KOPT-K1 (cell line): ENCODE results near the gene EPHA2.
"Not testable (repeated sequence)": the region's sequence is repeated elsewhere in the genome, so short reads cannot be mapped to it uniquely, and the experiment has no call there.

Source experiments
- H3K27ac ChIP-seq: fragments of 200-600 bp; sonication (generic); 2 replicates; pipeline ENCODE4 v1.5.1; 2016; ENCODE audit warnings: antibody characterized with exemption, mild to moderate bottlenecking, low read depth, low read length; ENCODE audit not compliant: poor library complexity, severe bottlenecking
- H3K36me3 ChIP-seq: fragments of 200-600 bp; sonication (generic); 2 replicates; pipeline ENCODE4 v1.5.1; 2017; ENCODE audit warnings: antibody characterized with exemption, mild to moderate bottlenecking, low read length, moderate library complexity; ENCODE audit not compliant: insufficient read depth
- H3K9me3 ChIP-seq: fragments of 200-600 bp; sonication (generic); 2 replicates; pipeline ENCODE4 v1.5.1; 2017; ENCODE audit warnings: antibody characterized with exemption, low read length, mild to moderate bottlenecking; ENCODE audit not compliant: insufficient read depth, poor library complexity, severe bottlenecking

Gene EPHA2

DNA sequence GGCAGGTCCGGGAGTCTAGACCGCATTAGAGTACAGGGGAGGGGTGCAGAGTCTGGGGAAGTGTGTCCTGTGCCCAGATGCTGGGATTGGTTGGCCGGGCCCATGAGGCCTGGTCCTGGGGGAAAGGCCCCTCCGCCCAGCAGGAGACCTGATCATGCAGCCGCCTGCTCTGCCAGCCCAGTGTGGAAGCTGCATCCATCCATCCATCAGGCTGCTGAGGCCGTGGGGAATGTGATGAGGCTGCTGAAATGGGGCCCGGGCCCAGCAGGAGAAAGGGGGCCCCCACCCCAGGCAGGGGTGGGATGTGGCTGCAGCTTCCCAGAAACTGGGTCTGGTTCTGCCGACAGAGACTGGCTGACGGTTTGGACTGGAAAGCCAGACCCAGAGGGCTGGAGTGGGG lies 37.2 kb downstream of the EPHA2 start:
- no peaks in the 10 kb centered on the region for H3K36me3 ChIP-seq
- H3K9me3 ChIP-seq, result no peaks in the 10 kb centered on the region
- no peak overlapping the region for H3K27ac ChIP-seq

DNA sequence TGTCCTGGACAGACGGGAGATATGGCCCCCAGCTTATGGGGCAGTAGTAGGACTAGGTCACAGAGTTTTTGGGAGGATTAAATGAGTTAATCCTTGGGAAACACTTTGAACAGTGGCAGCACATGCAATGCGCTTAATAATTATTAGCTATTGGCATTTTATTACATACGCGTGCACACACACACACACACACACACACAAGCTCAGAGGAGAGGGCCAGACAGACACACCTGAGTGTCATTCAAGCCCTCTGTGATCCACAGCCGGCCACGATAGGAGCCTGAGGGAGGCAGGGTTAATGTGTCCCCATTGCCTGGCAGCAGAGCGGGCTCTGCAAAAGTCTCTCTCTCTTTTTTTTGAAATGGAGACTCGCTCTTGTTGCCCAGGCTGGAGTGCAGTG lies 37.9 kb downstream of the EPHA2 start:
- no peaks in the 10 kb centered on the region for H3K36me3 ChIP-seq
- no peaks in the 10 kb centered on the region for H3K9me3 ChIP-seq
- no peak overlapping the region for H3K27ac ChIP-seq

DNA sequence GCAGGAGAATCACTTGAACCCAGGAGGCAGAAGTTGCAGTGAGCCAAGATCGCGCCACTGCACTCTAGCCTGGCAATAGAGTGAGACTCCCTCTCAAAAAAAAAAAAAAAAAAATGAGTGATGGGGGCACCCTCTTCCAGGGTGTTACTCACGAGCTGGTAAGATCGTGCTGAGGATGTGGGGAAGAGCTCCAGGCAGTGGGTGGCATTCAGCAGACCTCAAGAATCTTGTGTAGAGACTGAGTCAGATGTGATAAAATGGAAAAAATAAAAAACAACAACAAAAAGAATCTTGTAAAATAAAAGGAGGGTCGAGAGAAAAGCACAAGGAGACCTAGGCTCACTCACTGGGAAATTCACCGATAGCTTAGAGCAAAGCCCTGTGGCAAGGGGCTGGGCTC lies 38.5 kb downstream of the EPHA2 start:
- H3K27ac ChIP-seq, result no peak overlapping the region
- no peaks in the 10 kb centered on the region for H3K9me3 ChIP-seq

DNA sequence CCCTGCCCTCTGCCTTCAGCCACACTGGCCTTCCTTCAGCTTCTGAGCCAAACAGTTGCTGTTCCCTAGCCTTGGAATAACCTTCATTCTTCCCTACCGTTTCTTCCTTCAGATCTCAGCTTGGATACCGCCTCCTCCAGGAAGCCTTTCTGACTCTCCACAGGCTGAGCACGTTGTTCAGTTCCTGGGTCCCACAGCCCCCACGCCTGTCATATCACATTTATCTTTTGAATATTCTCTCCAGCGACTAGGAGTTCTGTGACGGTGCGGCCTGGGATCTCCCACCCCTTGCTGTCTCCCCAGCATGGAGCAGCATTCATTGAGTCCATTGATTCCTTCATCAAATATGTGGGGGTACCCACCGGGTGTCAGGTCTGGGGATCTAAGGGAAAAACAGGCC lies 39.2 kb downstream of the EPHA2 start:
- Histone ChIP-seq H3K9me3 (no peaks in the 10 kb centered on the region), H3K36me3 (no peaks in the 10 kb centered on the region), H3K27ac (no peak overlapping the region)

More for the DNA sequence above, 38.5 kb downstream of the EPHA2 start:
- no peaks in the 10 kb centered on the region for H3K36me3 ChIP-seq

DNA sequence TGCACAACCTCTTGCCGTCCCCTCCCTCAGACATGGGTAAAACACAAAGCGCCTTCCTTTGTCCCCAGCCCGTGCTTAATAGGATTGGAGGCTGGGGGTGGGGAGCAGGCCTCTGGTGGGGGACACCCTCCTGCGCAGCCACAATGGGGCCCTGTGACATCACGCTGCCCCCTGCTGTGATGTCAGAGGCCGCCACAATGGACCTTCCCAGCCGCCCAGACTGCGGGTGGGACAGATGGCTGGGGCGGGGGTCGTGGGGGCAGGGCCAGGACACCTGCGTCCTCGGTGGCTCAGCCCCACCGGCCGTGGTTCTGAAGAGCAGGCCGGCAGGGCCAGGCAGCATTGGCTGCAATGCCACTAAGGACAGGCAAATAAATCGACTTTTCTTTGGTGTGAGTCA lies 39.9 kb downstream of the EPHA2 start:
- no peaks in the 10 kb centered on the region for H3K36me3 ChIP-seq
- no peak overlapping the region for H3K27ac ChIP-seq
- H3K9me3 ChIP-seq, result no peaks in the 10 kb centered on the region

DNA sequence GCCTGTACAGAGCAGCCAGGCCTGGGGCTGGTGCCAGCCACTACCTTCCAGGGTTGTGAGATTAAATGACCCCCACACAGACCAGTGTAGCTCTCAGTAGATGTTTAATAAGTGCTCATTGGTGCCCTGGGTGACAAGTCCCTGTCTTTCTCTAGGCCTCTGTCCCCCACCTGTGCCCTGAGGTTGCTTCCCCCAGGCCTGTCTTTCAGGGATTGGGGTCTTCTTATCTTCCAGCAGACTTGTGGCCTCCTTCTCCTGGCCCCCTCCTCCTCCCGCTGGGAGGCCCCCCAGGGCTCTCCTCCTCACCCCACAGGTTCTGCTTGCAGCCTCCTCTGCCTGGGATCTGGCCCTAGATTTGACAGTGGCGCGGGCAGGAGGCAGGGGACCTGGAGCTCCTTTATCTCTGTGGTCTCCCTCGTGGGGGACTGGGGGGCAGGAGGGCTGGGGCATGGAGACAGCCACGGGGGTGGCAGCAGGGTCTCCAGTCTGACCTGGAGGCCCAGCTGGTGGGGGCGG lies 40.3 kb downstream of the EPHA2 start:
- Histone ChIP-seq H3K27ac (no peak overlapping the region), H3K9me3 (no peaks in the 10 kb centered on the region), H3K36me3 (no peaks in the 10 kb centered on the region)

DNA sequence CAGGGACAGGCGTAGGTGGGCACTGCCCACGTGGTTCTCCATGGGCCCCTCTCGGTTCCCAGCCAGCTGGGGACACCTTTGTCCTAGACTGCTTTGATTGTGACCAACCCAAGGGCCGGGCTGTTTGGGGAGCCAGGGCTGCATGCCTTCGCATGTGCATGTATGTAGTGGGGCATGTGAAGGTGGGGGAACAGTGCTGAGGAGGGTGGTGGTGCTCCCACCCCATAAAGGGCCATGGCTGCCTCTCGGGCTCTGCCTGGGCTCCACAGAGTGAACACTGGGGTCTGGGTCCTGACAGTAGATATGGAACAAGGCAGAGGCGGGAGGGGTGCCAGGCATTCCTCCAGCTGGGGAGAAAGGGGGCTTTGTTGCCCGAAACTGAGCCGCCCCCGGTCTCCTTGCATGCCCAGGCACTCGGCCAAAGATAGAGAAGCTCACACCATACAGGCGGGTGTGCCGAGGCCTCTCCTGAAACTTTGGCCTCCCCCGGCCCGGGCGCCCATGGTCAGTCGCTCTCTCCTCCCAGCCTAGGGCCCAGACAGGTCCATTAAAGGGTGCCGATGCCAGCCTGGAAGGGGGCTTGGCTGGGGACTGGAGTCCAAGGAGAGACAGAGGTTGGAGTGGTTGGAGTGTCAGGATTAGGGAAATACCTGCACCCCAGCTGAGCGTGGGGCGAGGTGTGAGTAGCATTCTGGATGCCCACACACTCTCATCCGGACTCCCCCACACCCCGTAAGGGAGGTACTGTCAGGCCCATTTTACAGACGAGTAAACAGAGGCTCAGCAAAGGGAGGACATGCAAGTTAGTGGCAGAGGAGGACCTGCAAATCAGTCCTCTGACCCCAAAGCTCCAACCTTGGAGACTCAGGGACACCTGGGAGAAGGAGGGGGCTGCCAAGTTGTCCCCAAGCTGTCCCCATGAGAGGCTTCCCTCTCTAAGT lies 41.1 kb downstream of the EPHA2 start:
- H3K9me3 ChIP-seq, result peaks cover 4% of the 10 kb centered on the region
- H3K27ac ChIP-seq, result no peak overlapping the region
- H3K36me3 ChIP-seq, result no peaks in the 10 kb centered on the region

DNA sequence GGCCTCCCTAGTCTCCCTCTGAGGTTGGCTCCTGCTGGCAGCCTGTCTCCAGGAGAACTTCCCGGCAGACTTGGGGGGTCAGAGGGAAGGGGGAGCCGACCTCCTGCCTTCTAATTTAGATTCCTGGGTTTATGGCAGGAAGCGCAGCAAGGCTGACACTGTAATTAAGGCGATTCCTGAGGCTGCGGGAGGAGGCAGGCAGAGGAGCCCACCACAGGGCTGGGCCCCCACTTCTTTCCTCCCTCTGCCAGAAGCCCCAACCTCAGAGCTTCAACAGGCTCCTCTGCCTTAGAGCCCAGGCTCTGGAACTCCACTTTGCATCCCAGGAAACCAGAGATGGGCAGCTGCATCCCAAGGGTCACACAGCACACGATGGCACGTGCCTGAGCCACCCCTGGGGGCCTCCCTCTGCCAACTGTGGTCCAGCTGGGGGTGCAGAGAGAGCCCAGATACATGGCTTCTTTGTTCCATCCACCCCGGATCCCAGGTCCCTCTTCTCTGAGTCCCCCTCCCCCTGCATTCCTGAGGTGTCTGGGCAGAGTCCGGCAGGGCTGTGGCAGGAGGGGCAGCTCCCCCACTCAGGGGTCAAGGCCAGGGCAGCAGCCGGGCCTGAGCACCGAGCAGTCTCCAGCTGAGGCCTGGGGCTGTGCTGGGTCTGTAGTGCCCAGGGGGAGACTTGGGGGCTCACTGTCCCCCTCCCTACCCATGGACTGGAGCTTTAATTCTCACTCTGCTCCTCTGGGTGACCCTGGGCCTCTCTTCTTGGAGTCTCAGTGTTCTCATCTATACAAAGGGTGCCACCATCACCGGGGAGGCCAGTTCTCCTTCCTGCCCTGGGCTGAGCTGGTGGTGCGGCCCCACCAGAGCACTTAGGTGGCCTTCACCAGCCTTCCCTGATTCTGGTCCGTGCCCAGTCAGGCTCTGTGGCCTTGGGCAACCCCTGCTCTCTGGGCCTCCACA lies 43.0 kb downstream of the EPHA2 start:
- Histone ChIP-seq H3K27ac (no peak overlapping the region), H3K9me3 (peaks cover 21% of the 10 kb centered on the region), H3K36me3 (no peaks in the 10 kb centered on the region)

DNA sequence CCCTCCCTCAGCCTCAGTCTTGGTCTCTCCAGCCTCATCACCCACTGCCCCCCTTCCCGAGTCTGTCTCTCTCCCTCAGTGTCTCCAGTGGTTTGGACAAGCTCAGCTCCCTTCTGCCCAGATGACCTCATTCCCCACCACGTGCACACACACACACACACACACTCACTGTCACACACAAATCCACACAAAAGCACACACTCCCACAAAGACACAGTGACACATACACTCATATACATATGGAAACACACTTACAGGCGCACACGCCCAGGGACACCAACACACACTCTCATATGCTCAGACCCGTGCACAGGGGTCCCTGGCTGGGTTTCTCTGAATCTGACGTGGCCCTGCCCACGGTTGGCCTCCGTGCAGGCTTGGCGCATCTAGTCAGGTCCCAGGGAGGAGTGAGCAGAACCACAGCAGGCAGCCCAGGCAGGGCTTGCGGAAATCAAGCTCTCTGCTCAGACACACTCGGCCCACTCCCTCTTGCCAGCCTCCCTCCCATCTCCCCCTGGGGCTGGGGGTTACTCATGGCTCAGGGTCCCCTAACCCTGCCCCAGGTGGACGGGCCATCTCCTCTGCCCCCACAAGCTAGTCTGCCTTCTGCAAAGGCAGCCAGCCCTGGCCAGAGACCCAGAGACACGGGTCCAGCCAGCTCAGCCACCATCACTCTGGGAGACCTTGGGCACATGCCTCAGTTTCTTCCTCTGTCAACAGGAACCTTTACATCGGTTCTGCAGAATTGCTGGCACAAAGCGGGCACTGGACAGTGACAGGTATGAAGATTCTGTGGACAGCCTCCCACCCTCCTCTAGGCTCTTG lies 43.9 kb downstream of the EPHA2 start:
- Histone ChIP-seq H3K36me3 (no peaks in the 10 kb centered on the region), H3K9me3 (peaks cover 29% of the 10 kb centered on the region), H3K27ac (no peak overlapping the region)

DNA sequence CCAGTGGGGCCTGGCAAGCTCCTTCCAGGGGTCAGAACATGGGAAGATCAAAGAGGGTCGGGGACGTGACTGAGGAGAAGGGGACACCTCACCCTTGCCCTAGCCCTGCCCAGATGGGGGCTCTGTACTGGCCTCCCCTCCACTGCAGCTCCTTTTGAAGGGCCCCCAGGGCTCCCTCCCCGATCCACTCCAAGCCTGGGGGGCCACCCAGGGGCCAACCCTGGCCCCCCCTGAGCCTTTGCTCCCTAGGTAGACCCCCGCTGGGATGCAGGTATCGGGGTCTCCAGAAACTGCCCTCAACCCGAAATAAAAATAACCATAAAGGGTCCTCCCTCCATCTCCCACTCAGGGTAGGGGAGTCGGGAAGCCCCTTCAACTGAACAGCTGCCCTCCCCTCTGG lies 45.0 kb downstream of the EPHA2 start:
- Histone ChIP-seq H3K9me3 (peaks cover 31% of the 10 kb centered on the region), H3K27ac (no peak overlapping the region), H3K36me3 (no peaks in the 10 kb centered on the region)

DNA sequence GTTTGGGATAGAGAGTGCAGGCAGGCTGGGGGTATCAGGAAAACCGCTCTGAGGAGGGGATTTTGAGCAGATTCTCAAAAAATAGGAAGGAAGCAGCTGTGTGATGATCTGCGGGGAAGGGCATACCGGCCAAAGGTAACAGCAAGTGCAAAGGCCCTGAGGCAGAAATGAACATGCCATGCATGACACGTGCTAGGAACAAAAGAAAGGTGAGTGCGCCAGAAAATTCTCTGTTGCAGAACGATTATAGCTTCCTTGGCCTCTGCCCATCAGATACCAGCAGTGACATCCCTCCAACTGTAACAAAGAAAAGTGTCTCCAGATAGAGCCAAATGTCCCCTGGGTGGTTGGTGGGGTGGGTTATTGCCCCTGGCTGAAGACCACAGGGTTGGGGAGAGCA lies 45.4 kb downstream of the EPHA2 start:
- no peak overlapping the region for H3K27ac ChIP-seq

DNA sequence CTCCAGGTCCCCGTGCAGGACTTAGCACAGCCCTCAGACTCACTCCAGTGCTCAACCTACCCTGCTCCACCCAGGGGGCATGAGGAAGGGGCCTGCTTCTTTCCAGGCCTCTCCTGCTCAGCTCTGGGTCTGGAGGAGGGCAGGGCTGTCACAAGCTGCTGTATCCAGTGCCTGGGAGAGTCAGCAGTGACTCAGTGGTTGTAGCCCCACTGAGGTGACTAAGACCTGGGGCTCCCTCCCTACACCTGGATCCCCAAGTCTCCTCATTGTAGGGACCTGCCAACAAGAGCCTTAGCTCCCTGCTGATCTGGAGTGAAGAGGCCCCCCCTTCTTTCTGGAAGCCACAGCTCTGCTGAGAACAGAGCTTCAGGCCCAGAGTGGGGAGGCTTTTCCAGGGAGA lies 46.3 kb downstream of the EPHA2 start:
- Histone ChIP-seq H3K27ac (no peak overlapping the region), H3K9me3 (peaks cover 31% of the 10 kb centered on the region), H3K36me3 (no peaks in the 10 kb centered on the region)

More for the DNA sequence above, 45.4 kb downstream of the EPHA2 start:
- H3K36me3 ChIP-seq, result no peaks in the 10 kb centered on the region
- peaks cover 31% of the 10 kb centered on the region for H3K9me3 ChIP-seq

DNA sequence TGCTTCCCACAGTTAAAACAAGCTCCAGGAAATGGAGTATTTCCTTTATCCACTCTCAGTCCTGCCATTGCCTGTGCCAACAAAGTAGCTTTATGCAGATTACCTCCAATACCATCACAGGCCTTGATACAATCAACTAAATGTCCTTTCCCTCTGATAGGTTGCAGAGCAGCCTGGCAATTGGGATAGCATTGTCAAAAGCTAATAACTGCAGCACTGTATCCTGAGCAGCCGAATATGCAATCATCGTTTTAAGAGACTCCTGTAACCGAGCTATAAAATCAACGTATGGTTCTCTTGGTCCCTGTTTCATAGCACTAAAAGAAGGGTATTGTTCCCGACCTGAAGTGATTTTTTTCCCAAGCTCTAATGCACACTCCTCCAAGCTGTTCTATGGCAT lies 48.8 kb downstream of the EPHA2 start:
- H3K9me3 ChIP-seq, result peaks cover 44% of the 10 kb centered on the region
- not testable (repeated sequence) for H3K36me3 ChIP-seq, H3K27ac ChIP-seq

DNA sequence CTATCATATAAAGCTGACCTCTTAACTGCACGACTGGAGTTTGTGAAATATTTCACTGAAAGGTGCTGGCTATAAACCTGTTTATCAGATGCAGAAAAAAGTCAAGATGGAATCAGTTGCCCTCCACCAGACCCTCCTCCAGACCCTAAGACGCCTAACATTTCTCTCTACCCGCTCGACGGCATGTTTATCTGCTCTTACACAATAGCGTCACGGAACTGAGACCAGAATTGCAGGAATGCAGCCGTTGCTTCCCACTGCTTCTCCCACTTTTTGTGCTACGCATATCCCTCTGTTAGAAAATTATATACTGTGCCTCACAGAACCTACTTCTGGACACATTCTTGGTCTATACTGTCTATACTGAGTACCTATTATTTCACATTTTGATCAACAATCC lies 54.2 kb downstream of the EPHA2 start:
- Histone ChIP-seq H3K27ac (no peak overlapping the region), H3K36me3 (no peaks in the 10 kb centered on the region), H3K9me3 (peaks cover 16% of the 10 kb centered on the region)
